HG03066 (cell line): ENCODE measurements around the gene RABL6.

ENCODE experiments used
- ATAC-seq: cut with Tn5 transposase; IDR thresholded peaks from one replicate; pipeline ENCODE4 v1.9.1; 2021; ENCODE audit warnings: low read depth; ENCODE audit not compliant: unreplicated experiment

RABL6 gene

DNA sequence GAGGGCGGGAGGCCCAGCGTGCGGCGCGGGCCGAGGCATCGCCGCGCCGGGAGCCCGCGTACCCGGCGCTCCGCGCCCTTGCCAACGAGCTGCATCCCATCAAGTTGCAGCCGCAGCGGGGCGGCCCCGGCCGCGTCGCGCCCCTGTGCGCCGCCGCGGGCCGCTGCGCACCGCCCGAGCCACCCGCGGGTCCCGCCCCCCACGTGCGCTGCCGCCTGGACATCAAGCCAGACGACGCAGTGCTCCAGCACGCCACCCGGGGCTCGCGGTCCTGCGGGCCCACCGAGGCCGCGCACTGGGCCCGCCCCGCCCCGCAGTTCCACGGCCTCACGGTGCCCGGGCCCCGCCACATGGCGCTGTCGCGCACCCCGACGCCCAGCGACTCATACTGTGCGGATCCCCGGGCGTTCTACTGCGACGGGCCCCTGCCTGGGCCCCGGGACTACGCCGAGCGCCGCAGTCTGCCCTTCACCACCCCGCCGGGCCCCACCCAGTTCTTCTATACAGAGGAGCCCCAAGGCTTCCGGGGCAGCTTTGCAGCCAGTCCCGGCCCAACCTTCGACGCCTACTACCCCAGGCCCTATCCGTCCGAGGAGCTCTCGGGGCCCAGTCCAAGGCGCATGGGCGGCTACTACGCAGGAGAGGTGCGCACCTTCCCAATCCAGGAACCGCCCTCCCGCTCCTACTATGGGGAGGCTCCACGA is 37.2 kb downstream of the RABL6 start:
- no peak for ATAC-seq

DNA sequence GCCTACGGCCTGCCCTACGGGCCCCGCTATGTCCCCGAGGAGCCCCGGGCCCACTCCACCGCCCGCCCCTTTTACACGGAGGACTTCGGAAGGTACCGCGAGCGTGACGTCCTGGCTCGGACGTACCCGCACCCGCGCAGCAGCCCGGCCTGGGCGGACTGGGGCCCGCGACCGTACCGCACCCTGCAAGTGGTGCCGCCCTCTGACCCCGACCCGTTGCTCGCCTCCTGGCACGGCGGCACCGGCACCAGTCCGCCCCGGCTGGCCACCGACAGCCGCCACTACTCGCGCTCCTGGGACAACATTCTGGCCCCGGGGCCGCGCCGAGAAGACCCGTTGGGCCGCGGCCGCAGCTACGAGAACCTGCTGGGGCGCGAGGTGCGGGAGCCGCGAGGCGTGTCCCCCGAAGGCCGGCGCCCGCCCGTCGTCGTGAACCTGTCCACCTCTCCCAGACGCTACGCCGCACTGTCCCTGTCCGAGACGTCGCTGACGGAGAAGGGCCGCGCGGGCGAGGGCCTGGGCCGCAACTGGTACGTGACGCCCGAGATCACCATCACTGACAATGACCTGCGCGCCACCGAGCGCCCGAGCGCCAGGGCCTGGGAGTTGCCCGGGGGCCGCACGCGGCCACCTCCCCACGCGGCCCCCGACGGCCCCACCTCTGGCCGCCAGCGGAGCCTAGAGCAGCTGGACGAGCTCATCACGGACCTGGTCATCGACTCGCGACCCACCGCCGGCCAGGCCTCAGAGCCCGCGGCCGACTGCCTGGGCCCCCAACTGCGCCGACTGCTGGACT is 37.9 kb downstream of the RABL6 start:
- ATAC-seq = no peak

DNA sequence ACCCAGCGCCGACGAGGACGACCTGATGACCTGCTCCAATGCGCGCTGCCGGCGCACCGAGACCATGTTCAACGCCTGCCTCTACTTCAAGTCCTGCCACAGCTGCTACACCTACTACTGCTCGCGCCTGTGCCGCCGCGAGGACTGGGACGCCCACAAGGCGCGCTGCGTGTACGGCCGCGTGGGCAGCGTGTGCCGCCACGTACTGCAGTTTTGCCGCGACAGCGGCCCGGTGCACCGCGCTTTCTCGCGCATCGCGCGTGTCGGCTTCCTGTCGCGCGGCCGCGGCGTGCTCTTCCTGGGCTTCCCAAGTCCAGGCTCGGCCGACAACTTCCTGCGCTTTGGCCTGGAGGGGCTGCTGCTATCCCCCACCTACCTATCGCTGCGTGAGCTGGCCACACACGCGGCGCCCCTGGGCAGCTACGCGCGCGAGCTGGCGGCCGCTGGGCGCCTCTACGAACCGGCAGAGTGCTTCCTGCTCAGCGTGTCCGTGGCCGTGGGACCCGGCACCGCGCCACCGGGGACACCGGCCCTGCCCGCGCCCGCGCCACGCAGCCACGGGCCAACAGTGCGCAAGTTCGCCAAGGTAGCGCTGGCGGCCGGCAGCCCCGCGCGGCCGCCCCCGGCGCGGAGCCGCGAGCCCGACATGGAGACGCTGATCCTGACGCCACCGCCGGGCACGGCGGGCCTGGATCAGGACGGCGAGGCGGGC is 38.8 kb downstream of the RABL6 start:
- ATAC-seq = no peak

DNA sequence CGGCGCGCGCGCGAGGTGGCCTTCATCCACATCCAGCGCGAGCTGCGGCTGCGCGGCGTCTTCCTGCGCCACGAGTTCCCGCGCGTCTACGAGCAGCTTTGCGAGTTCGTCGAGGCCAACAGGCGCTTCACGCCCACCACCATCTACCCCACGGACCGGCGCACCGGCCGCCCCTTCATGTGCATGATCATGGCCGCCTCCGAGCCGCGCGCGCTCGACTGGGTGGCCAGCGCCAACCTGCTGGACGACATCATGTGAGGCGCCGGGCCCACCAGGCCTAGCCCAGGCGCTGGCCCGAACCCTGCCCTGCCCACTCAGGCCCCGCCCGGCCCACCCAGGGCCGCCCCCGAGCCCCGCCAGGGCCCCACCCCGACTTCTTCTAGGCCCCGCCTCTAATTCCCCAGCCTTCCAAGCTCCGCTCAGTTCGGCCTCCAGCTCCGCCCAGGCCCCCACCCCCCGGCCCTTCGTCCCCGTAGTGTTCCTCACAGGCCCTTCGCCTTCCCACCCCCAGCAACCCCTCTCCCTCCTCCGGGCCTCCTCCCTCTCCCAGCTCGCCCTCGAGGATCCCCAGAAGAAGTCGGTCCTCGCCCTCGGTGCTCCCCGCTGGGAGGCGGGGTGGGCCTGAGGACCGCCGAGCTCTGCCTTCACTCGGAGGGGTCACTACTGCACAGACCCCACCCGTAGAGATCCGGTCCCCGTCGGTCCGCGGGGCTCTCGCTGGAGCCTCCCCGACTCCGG is 39.5 kb downstream of the RABL6 start:
- no peak for ATAC-seq

DNA sequence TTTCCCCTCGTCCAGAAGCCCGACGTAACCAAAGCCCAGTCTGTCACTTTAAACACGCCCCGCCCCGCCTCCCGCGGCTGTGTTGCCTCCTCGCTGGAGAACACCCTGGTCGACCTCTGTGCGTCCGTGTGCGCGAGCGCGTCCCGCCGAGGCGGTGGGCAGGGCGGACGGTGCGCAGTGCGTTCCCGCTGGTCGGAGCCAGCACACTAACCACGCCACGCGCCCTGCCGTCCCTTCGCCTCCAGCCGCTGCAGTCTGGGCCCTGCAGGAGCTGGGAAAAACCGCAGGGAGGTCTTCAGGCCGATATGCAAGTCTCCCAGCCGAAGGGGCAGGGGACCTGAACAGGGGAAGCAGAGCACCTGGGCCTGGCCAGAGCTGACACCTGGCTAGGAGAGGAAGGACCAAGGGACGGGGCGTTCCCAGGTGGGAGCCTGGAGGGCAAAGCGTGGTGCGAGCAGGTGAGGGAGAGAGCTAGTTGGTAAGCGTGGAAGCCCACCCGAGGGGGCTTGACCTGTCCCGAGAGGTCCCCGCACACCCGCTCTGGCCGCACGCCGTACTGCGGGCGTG is 40.2 kb downstream of the RABL6 start:
- no peak for ATAC-seq

DNA sequence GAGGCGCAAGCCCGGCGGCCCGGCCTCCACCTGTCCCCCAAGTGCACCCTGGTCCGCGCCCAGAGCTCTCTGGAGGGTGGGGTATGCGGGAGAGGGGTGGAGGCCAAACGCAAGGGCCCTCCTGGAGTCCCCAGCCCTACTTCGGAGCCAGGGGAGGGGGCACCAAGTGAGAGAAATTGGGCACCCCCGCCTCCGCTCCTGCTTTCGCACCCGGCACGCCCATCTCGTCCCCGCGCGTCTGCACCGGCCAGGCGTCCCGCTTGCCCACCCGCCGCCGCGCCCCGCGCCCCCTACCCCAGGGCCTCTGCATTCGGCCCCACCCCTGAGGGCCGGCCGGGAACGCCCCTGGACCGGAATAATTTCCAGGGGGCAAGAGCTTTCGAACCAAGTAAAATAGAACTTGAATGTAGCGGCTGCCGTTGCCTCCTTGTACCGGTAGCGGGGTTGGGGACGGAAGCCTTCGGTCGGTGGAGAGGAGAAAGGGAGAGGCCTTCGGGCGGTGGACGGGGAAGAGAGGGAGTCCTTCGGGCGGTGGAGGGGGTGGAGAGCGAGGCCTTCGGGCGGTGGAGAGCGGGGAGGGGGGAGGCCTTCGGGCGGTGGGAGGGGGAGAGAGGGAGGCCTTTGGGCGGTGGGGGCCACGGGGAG is 40.8 kb downstream of the RABL6 start:
- peak; percentile 4 for ATAC-seq

DNA sequence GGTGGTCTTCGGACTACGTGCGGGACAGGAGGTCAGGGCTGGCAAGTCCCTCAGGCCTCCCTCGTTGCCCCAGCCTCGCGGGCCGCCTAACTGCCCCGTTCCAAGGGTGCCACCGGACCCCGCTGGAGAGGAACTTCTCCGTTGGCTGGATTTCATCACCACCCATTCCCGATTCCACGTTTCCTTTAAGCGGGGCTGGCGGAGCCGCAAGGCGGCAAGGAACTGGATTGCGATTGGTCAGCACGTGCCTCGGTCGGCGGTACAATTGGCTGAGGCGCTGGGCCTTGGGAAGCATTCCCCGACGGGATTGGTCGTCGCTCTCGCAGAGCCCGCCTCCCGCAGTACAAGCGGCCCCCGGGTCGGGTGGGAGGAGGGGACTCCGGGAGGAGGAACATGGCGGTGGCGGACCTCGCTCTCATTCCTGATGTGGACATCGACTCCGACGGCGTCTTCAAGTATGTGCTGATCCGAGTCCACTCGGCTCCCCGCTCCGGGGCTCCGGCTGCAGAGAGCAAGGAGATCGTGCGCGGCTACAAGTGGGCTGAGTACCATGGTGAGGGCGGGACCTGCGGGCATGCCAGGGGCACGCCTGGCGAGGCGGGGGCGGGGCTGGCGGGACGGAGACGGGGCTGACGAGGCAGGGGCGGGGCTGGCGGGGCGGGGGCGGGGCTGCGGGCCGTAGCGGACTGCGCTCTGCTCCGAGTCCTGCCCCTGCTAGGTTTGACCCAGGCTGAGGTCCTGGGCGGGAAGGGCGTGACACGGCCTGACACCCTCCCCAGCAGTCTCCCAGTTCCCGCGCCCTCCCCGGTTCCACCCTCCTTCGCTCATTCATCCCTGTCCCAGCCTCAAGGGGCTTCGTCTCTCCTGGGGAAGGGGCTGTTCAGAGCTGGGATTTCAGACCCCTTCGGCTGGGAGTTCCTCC is 41.6 kb downstream of the RABL6 start, which contains the start of gene PHPT1:
Gene PHPT1, plus strand, starts transcription at position 372 of the 922 bp plus-strand sequence. Its CDS starts 22 bp downstream, at position 394.
- ATAC-seq = peak; percentile 79

DNA sequence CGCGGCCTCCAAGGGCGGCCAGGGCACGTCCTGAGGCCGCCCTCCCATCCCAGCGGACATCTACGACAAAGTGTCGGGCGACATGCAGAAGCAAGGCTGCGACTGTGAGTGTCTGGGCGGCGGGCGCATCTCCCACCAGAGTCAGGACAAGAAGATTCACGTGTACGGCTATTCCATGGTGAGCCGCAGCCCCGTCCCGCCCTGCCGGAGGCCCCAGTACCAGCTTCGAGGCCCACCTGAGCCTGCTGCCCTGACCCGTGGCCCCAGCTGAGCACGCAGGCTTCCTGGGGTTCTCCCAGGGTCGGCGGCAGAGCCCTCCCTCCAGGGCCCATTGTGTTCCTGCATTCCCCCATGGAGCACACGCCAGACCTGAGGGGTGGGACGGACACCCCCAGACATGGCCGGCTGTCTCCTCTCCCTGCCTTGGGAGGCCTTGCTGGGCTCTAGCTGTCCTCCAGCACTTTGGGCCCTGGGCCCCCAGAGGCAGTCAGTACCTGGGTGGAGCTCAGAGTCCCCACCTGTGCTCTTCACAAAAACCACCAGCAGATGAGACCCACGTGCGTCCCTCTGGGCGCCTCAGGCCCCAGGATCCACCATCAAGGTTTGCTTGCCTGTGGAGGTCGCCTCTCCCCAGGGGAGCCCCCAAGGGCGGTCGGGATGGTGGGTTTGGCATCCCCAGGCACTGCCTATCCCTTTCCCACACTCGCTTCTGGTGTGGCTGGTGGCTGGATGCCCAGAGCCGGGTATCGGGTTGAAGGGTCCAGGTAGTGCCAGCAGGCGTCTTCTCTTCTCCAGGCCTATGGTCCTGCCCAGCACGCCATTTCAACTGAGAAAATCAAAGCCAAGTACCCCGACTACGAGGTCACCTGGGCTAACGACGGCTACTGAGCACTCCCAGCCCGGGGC is 42.5 kb downstream of the RABL6 start:
- ATAC-seq = no peak

DNA sequence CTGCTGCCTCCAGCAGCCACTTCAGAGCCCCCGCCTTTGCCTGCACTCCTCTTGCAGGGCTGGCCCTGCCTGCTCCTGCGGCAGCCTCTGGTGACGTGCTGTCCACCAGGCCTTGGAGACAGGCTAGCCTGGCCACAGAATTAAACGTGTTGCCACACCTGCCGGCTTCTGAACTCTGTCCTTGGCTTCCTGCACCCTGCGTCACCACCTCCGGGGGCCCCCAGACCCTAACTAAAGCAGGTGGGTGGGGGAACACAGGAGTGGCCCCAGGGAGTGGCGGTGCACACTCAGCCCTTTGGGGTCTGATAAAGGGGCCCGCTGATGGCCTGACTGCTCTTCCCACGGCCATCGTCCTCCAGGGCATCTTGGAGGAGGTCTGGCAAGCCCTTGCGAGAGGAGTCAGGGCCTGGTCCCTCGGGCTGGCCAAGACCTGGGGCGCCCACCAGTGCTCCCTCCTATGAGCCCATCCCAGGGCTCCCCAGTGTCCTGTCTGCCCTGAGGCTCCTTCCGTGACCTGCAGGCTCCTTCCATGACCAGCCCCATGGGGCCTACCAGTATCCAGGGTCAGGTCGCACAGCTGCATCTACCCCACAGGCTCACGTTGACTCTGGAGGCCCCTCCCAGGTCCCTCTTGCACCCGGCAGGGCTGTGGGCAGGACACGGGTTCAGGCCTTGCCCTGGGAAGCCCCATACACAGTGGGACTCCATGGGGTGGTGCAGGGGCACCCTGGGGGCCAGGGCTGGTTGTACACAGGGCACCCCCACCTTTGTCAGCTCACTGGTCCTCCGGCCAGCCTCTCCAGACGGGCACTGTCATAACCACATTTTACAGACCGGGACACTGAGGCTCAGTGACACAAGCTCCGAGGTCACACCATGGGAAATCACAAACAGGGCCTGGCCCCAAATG is 43.4 kb downstream of the RABL6 start:
- no peak for ATAC-seq

DNA sequence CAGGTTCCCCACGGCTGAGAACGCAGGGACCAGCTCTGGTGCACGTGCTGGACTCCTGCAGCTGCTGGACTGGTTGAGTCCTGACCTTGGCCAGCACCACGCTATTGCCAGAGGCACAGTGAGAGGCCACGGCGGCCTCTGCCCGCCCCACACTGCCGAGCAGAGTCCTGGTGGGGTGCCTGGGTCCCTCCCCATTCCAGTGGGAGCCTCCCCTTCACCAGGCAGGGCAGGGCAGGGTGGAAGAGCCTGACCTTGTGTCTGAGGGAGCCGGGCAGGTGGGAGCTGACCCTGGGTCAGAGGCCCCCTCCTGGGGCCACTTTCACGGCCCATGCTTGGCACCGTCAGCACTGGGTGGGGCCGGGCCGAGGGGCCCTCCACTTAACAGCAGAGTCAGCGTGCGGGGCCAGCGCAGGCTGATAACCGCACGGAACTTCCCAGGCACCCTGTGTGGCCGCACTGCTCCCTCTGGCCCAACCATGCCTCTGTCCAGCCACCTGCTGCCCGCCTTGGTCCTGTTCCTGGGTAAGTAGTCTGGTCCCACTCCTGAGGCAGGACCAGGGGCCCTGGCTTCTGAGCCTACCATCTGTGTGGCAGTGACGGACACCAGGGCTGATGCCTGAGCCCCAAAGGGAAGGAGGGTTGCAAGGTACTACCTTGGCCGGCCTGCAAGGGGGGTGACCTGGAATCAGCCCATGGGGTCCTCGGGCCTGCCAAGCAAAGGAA is 44.4 kb downstream of the RABL6 start, which contains the start of gene MAMDC4:
Gene MAMDC4, plus strand, starts transcription at position 406 of the 723 bp plus-strand sequence. Its CDS starts 71 bp downstream, at position 477.
- ATAC-seq = no peak

DNA sequence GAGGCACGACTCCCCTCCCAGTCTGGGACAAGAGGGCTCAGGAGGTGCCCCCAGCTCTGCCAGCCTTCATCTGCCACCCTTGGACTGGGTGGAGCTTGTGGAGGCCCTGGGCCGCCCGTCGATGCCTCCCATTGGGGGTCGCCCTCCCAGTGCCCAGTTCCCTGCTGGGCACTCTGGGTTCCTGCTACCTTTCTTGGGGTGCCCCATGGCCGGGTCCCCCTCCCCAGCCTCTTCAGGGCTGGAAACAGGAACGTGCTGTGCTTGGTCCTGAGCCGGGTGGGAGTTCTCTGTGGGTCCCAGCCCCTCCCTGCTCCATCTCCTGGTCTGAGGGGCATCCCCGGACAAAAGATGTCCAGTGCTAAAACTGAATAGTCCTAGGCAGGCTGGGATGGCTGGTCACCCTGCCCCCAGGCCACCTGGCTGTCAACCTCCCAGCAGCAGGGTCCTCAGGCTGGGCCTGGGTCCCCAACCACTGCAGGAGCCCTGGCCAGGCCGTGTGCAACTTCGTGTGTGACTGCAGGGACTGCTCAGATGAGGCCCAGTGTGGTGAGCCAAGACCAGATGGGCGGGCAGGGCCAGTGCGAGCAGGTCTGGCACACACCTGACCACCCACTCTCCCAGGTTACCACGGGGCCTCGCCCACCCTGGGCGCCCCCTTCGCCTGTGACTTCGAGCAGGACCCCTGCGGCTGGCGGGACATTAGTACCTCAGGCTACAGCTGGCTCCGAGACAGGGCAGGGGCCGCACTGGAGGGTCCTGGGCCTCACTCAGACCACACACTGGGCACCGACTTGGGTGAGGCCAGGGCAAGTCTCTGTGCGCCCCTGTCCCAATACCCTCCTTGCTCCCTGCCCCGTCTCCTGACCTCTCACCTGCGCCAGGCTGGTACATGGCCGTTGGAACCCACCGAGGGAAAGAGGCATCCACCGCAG is 45.2 kb downstream of the RABL6 start:
- no peak for ATAC-seq

DNA sequence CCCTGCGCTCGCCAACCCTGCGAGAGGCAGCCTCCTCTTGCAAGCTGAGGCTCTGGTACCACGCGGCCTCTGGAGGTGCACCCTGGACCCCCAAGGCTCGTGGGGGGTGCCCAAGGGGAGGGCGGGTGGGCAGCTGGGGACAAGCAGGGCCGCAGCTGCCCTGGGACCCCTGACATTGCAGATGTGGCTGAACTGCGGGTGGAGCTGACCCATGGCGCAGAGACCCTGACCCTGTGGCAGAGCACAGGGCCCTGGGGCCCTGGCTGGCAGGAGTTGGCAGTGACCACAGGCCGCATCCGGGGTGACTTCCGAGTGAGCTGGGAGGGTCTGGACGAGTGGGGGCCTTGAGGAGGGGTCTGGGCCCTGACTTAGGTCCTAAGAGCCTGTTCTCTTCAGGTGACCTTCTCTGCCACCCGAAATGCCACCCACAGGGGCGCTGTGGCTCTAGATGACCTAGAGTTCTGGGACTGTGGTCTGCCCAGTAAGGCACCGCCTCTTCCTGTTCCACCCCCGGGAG is 45.9 kb downstream of the RABL6 start:
- no peak for ATAC-seq

DNA sequence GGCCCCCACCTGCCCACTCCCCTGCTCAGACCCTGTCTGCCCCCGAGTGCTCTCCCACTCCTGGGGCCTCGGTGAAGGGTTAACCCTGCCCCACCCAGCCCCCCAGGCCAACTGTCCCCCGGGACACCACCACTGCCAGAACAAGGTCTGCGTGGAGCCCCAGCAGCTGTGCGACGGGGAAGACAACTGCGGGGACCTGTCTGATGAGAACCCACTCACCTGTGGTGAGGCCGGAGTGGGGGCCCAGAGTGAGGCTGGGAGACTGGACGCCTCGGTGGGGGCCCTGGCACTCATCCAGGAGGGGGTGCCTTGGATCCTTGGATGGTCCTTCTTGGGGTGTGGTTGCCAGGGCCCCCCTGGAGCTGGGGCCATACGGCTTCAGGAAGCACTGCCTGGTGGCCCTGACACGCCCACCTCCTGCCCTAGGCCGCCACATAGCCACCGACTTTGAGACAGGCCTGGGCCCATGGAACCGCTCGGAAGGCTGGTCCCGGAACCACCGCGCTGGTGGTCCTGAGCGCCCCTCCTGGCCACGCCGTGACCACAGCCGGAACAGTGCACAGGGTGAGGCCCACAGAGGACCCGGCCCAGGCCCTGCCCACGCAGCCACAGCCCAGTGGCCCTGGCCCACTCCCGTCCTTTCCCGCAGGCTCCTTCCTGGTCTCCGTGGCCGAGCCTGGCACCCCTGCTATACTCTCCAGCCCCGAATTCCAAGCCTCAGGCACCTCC is 46.5 kb downstream of the RABL6 start:
- ATAC-seq = no peak

DNA sequence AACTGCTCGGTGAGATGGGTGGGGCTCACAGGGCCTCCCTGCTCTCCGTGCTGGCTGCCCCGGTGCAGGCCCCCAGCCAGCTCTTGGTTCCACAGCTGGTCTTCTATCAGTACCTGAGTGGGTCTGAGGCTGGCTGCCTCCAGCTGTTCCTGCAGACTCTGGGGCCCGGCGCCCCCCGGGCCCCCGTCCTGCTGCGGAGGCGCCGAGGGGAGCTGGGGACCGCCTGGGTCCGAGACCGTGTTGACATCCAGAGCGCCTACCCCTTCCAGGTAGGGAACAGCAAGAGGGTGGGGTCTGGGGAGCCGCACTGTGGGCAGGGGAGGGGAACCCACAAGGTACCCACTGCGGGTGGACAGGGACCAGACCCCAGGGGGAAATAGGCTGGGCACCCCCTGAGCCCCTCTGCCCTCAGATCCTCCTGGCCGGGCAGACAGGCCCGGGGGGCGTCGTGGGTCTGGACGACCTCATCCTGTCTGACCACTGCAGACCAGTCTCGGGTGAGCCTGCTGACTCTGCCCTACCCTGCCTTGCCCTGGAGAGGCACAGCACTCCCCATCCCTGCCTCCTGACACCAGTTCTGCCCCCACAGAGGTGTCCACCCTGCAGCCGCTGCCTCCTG is 47.2 kb downstream of the RABL6 start:
- no peak for ATAC-seq
